ENCODE results near the gene IGDCC3. TPM values are rescaled to one million over a fixed set of nuclear protein-coding genes. Genes with fewer than 3 reads are reported as not detected.

Gene IGDCC3
- total and polyA plus RNA-seq, 2 donors from 2014 or later = 0.22 to 0.49 TPM

DNA sequence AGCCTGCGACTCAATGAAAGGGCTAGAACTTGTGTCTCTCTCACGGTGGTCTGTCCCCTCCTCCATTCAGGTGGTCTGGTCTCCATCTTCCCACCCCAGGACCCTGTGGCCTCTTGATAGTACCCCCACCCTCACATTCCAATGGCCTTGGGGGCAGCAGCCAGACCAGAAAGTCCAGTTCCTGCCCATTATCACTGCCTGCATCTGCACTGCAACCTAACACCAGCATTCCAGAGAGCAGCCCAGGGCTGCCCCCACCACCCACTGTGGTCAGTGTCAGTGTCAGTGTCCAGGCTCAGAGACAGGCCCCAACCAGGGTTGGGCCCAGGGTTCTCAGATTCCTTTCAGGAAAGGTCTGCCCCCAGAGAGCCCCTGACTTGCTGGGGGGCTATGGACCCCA, 12.6 kb downstream of the IGDCC3 start:
- FAIRE-seq (no peak), DNase-seq (peak; percentile 25 to 82 (median 76))
- H3K9me3 ChIP-seq (ENCODE audit: control insufficient read depth in 2 of 3, insufficient read depth in 1 of 3, low read length in 3 of 3) = no peaks in the 10 kb centered on the region
- intact Hi-C loops (cut with DNase I) = no loop called here
- H3K36me3 ChIP-seq (ENCODE audit: control insufficient read depth in 2 of 3, insufficient read depth in 3 of 3, low read length in 3 of 3) = no peaks in the 10 kb centered on the region
- no peak overlapping the region for H3K9ac ChIP-seq (ENCODE audit: low read length in 3 of 3)
- H3K27ac ChIP-seq (ENCODE audit: low read depth in 2 of 2, low read length in 2 of 2) = no peak overlapping the region
- TF ChIP-seq, protein P1, sequence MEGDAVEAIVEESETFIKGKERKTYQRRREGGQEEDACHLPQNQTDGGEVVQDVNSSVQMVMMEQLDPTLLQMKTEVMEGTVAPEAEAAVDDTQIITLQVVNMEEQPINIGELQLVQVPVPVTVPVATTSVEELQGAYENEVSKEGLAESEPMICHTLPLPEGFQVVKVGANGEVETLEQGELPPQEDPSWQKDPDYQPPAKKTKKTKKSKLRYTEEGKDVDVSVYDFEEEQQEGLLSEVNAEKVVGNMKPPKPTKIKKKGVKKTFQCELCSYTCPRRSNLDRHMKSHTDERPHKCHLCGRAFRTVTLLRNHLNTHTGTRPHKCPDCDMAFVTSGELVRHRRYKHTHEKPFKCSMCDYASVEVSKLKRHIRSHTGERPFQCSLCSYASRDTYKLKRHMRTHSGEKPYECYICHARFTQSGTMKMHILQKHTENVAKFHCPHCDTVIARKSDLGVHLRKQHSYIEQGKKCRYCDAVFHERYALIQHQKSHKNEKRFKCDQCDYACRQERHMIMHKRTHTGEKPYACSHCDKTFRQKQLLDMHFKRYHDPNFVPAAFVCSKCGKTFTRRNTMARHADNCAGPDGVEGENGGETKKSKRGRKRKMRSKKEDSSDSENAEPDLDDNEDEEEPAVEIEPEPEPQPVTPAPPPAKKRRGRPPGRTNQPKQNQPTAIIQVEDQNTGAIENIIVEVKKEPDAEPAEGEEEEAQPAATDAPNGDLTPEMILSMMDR (IDR thresholded peaks at IDR 0.05; ENCODE audit: borderline replicate concordance, extremely low read depth, insufficient read depth) = no peak
- H3K4me3 ChIP-seq (ENCODE audit: low read length in 3 of 3) = no peak overlapping the region
- no peaks in the 10 kb centered on the region for H3K4me1 ChIP-seq (ENCODE audit: control insufficient read depth in 2 of 3, insufficient read depth in 2 of 3, low read depth in 1 of 3, low read length in 3 of 3)
- no peaks in the 10 kb centered on the region for H3K27me3 ChIP-seq (ENCODE audit: control insufficient read depth, insufficient read depth, low read length)

DNA sequence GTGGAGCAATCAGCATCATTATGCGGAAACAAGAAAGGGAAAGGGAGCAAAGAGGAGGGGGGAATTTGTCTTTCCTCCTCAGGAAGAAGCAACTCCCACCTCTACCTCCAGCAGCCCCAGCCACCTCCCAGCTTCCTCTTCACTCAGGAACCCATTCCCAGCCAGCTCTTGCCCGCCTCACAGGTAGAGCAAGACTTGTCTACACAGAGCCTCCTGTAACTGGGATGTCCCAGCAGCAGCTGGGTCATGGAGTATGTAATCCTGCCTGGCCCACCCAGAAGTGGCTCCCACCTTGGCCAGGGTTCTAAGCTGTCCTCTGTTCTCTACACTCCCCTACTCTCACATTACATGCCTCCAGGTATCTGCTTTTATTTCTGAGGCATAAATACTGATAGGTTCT, 14.0 kb downstream of the IGDCC3 start:
- Histone ChIP-seq H3K27me3 (ENCODE audit: control insufficient read depth, insufficient read depth, low read length) (no peaks in the 10 kb centered on the region), H3K4me3 (ENCODE audit: low read length in 3 of 3) (no peak overlapping the region), H3K9me3 (ENCODE audit: control insufficient read depth in 2 of 3, insufficient read depth in 1 of 3, low read length in 3 of 3) (no peaks in the 10 kb centered on the region), H3K4me1 (ENCODE audit: control insufficient read depth in 2 of 3, insufficient read depth in 2 of 3, low read depth in 1 of 3, low read length in 3 of 3) (no peaks in the 10 kb centered on the region), H3K36me3 (ENCODE audit: control insufficient read depth in 2 of 3, insufficient read depth in 3 of 3, low read length in 3 of 3) (no peaks in the 10 kb centered on the region), H3K9ac (ENCODE audit: low read length in 3 of 3) (no peak overlapping the region), H3K27ac (ENCODE audit: low read depth in 2 of 2, low read length in 2 of 2) (no peak overlapping the region)
- DNase-seq = peak in 1 of 5 donors; percentile 12
- TF ChIP-seq, protein P1 (IDR thresholded peaks at IDR 0.05; ENCODE audit: borderline replicate concordance, extremely low read depth, insufficient read depth) = no peak
- intact Hi-C loops (cut with DNase I) = no loop called here
- no peak for FAIRE-seq

DNA sequence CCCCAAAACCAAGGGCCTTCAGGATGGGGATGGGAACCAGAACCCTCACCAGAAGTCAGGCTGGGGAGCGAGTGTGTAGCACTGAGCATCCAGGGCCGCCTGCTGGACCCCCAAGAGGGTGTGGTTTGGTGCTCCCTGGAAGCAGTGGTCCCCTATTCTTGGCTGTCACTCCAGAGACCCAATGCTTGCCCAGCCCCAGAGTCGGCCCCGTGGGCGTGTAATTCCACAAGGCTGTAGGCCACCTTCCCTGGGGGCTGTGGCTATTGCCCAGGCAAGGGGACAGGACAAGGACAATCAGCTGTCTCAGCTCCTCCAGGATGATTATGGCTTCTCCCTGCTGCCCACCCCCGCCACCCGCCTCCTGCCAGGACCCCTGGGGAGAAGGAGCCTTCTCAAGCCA, 14.5 kb downstream of the IGDCC3 start:
- Histone ChIP-seq H3K27me3 (ENCODE audit: control insufficient read depth, insufficient read depth, low read length) (no peaks in the 10 kb centered on the region), H3K36me3 (ENCODE audit: control insufficient read depth in 2 of 3, insufficient read depth in 3 of 3, low read length in 3 of 3) (no peaks in the 10 kb centered on the region), H3K4me3 (ENCODE audit: low read length in 3 of 3) (no peak overlapping the region), H3K27ac (ENCODE audit: low read depth in 2 of 2, low read length in 2 of 2) (no peak overlapping the region), H3K9ac (ENCODE audit: low read length in 3 of 3) (no peak overlapping the region), H3K4me1 (ENCODE audit: control insufficient read depth in 2 of 3, insufficient read depth in 2 of 3, low read depth in 1 of 3, low read length in 3 of 3) (no peaks in the 10 kb centered on the region), H3K9me3 (ENCODE audit: control insufficient read depth in 2 of 3, insufficient read depth in 1 of 3, low read length in 3 of 3) (no peaks in the 10 kb centered on the region)
- FAIRE-seq (no peak), DNase-seq (peak in 1 of 5 donors; percentile 58)
- intact Hi-C loops (cut with DNase I) = no loop called here
- TF ChIP-seq, protein P1 (IDR thresholded peaks at IDR 0.05; ENCODE audit: borderline replicate concordance, extremely low read depth, insufficient read depth) = no peak

DNA sequence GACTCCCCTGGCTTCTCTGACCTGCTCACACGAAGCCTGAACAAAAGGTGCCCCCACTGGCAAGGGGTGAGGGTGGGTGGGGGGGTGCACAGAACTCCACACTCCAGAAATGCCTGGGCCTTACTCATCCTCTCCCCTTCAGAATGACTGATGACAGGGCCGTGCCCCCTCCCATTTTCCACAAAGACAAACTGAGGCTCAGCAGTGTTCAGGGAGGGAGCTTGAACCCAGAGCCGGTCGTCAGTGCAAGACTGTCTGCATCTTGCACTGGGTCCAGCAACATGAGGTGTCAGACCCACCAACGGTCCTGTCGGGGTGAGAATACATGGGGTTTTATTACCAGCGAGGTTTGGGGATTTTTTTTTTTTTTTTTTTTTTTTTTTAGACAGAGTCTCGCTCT, 15.3 kb downstream of the IGDCC3 start:
- H3K4me3 ChIP-seq (ENCODE audit: low read length in 3 of 3) = no peak overlapping the region
- no peak for FAIRE-seq
- no peaks in the 10 kb centered on the region for H3K9me3 ChIP-seq (ENCODE audit: control insufficient read depth in 2 of 3, insufficient read depth in 1 of 3, low read length in 3 of 3)
- H3K9ac ChIP-seq (ENCODE audit: low read length in 3 of 3) = no peak overlapping the region
- peak in 1 of 5 donors; percentile 34 for DNase-seq
- TF ChIP-seq, protein P1 (IDR thresholded peaks at IDR 0.05; ENCODE audit: borderline replicate concordance, extremely low read depth, insufficient read depth) = no peak
- no peak overlapping the region for H3K27ac ChIP-seq (ENCODE audit: low read depth in 2 of 2, low read length in 2 of 2)
- H3K36me3 ChIP-seq (ENCODE audit: control insufficient read depth in 2 of 3, insufficient read depth in 3 of 3, low read length in 3 of 3) = no peaks in the 10 kb centered on the region
- intact Hi-C loops (cut with DNase I) = no loop called here
- no peaks in the 10 kb centered on the region for H3K4me1 ChIP-seq (ENCODE audit: control insufficient read depth in 2 of 3, insufficient read depth in 2 of 3, low read depth in 1 of 3, low read length in 3 of 3)
- H3K27me3 ChIP-seq (ENCODE audit: control insufficient read depth, insufficient read depth, low read length) = no peaks in the 10 kb centered on the region
